Measurements from ENCODE around the gene AP3D1.

GRCh38 chr19:2056837-2057192, 94.6 kb downstream of the AP3D1 start:
- TF ChIP-seq, protein P1, sequence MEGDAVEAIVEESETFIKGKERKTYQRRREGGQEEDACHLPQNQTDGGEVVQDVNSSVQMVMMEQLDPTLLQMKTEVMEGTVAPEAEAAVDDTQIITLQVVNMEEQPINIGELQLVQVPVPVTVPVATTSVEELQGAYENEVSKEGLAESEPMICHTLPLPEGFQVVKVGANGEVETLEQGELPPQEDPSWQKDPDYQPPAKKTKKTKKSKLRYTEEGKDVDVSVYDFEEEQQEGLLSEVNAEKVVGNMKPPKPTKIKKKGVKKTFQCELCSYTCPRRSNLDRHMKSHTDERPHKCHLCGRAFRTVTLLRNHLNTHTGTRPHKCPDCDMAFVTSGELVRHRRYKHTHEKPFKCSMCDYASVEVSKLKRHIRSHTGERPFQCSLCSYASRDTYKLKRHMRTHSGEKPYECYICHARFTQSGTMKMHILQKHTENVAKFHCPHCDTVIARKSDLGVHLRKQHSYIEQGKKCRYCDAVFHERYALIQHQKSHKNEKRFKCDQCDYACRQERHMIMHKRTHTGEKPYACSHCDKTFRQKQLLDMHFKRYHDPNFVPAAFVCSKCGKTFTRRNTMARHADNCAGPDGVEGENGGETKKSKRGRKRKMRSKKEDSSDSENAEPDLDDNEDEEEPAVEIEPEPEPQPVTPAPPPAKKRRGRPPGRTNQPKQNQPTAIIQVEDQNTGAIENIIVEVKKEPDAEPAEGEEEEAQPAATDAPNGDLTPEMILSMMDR (conservative IDR thresholded peaks at IDR 0.05; ENCODE audit: low read depth, low read length), result no peak
- TF ChIP-seq EZH2 (IDR thresholded peaks at IDR 0.05; ENCODE audit: low read length, unreplicated experiment) (no peak), EZH2phosphoT487 (IDR thresholded peaks at IDR 0.05; ENCODE audit: borderline replicate concordance, low read length) (no peak)

Measured in PC-3 (cell line).